ENCODE results near the gene MCM5. TPM values are rescaled to one million over a fixed set of nuclear protein-coding genes. Genes with fewer than 3 reads are reported as not detected.
"Not testable (repeated sequence)": the region's sequence is repeated elsewhere in the genome, so short reads cannot be mapped to it uniquely, and the experiment has no call there.

The MCM5 gene
- total RNA-seq, 3 donors from 2014 or later (not counting 1 experiment from before 2014, with no cell fraction given) = 59.3 to 73.8 (median 61.5) TPM

GRCh38 chr22:35394011-35394312 lies 6.0 kb upstream of the MCM5 start:
- Mint-ChIP-seq H3K27ac (peak overlapping the region; percentile 75 to 78), H3K4me1 (peaks cover 3 to 10% of the 10 kb centered on the region in 2 donors), H3K4me3 (no peak overlapping the region), H3K27me3 (ENCODE audit: low read depth in 2 of 2) (no peaks in the 10 kb centered on the region), H3K9me3 (no peaks in the 10 kb centered on the region), H3K36me3 (no peaks in the 10 kb centered on the region)
- peak; percentile 39 to 75 (median 49) for ATAC-seq
- TF ChIP-seq CTCF (IDR thresholded peaks at IDR 0.05) = no peak
- Histone ChIP-seq H3K9me3 (ENCODE audit: control insufficient read depth, insufficient read depth, low read length) (no peaks in the 10 kb centered on the region), H3K4me3 (ENCODE audit: low read length) (no peak overlapping the region), H3K4me1 (ENCODE audit: control insufficient read depth, insufficient read depth, low read length) (peaks cover 9% of the 10 kb centered on the region), H3K27me3 (ENCODE audit: control insufficient read depth, insufficient read depth, low read length) (no peaks in the 10 kb centered on the region), H3K27ac (ENCODE audit: low read length) (peak overlapping the region; percentile 30), H3K36me3 (ENCODE audit: control insufficient read depth, insufficient read depth, low read length) (no peaks in the 10 kb centered on the region)
- 53% methylated on average over 4 of the region's 4 CpGs for WGBS (ENCODE audit: insufficient coverage)
- DNase-seq = no peak
- intact Hi-C loops (cut with micrococcal nuclease) = no loop called here

- Histone ChIP-seq H3K9me3 (ENCODE audit: control insufficient read depth, insufficient read depth, low read length) (no peaks in the 10 kb centered on the region), H3K4me1 (ENCODE audit: control insufficient read depth, insufficient read depth, low read length) (peaks cover 16% of the 10 kb centered on the region), H3K36me3 (ENCODE audit: control insufficient read depth, insufficient read depth, low read length) (no peaks in the 10 kb centered on the region), H3K4me3 (ENCODE audit: low read length) (no peak overlapping the region), H3K27me3 (ENCODE audit: control insufficient read depth, insufficient read depth, low read length) (no peaks in the 10 kb centered on the region), H3K27ac (ENCODE audit: low read length) (no peak overlapping the region)
- intact Hi-C loops (cut with micrococcal nuclease) = no loop called here
- peak overlapping the region; percentile 75 to 78 for H3K27ac Mint-ChIP-seq
- 93% methylated on average over 4 of the region's 5 CpGs for WGBS (ENCODE audit: insufficient coverage)
- TF ChIP-seq CTCF (IDR thresholded peaks at IDR 0.05) = no peak
- ATAC-seq = no peak
- H3K4me3 Mint-ChIP-seq = no peak overlapping the region
- H3K9me3 Mint-ChIP-seq = no peaks in the 10 kb centered on the region
- H3K27me3 Mint-ChIP-seq (ENCODE audit: low read depth in 2 of 2) = no peaks in the 10 kb centered on the region
- no peaks in the 10 kb centered on the region for H3K36me3 Mint-ChIP-seq
- DNase-seq = no peak
- H3K4me1 Mint-ChIP-seq = peaks cover 10 to 17% of the 10 kb centered on the region in 2 donors
Observed at GRCh38 chr22:35394810-35395563, 5.0 kb upstream of the MCM5 start.

GRCh38 chr22:35396622-35397021 lies 3.3 kb upstream of the MCM5 start:
- H3K9me3 ChIP-seq (ENCODE audit: control insufficient read depth, insufficient read depth, low read length); H3K36me3 Mint-ChIP-seq; H3K27ac Mint-ChIP-seq; DNase-seq; H3K9me3 Mint-ChIP-seq; intact Hi-C loops (cut with micrococcal nuclease); H3K27me3 ChIP-seq (ENCODE audit: control insufficient read depth, insufficient read depth, low read length); H3K4me3 ChIP-seq (ENCODE audit: low read length); H3K27me3 Mint-ChIP-seq (ENCODE audit: low read depth in 2 of 2); H3K36me3 ChIP-seq (ENCODE audit: control insufficient read depth, insufficient read depth, low read length); H3K4me3 Mint-ChIP-seq; ATAC-seq: not testable (repeated sequence)
- Histone ChIP-seq H3K27ac (ENCODE audit: low read length) (peak overlapping the region; percentile 34), H3K4me1 (ENCODE audit: control insufficient read depth, insufficient read depth, low read length) (peaks cover 27% of the 10 kb centered on the region)
- H3K4me1 Mint-ChIP-seq = peaks cover 22 to 28% of the 10 kb centered on the region in 2 donors
- WGBS (ENCODE audit: insufficient coverage) = 77% methylated on average over 6 of the region's 6 CpGs

- H3K27me3 Mint-ChIP-seq (ENCODE audit: low read depth in 2 of 2) = no peaks in the 10 kb centered on the region
- no peaks in the 10 kb centered on the region for H3K36me3 ChIP-seq (ENCODE audit: control insufficient read depth, insufficient read depth, low read length)
- no peak for ATAC-seq
- peaks cover 23 to 28% of the 10 kb centered on the region in 2 donors for H3K4me1 Mint-ChIP-seq
- no peaks in the 10 kb centered on the region for H3K9me3 Mint-ChIP-seq
- DNase-seq = no peak
- H3K4me3 Mint-ChIP-seq = peak overlapping the region; percentile 40
- no peak overlapping the region for H3K4me3 ChIP-seq (ENCODE audit: low read length)
- H3K36me3 Mint-ChIP-seq = no peaks in the 10 kb centered on the region
- no peaks in the 10 kb centered on the region for H3K9me3 ChIP-seq (ENCODE audit: control insufficient read depth, insufficient read depth, low read length)
- intact Hi-C loops (cut with micrococcal nuclease) = no loop called here
- 89% methylated on average over 11 of the region's 13 CpGs for WGBS (ENCODE audit: insufficient coverage)
- no peak for TF ChIP-seq CTCF (IDR thresholded peaks at IDR 0.05)
- no peaks in the 10 kb centered on the region for H3K27me3 ChIP-seq (ENCODE audit: control insufficient read depth, insufficient read depth, low read length)
- H3K4me1 ChIP-seq (ENCODE audit: control insufficient read depth, insufficient read depth, low read length) = peaks cover 27% of the 10 kb centered on the region
- H3K27ac Mint-ChIP-seq = no peak overlapping the region
- peak overlapping the region; percentile 11 for H3K27ac ChIP-seq (ENCODE audit: low read length)
Observed at GRCh38 chr22:35397095-35397904, 2.6 kb upstream of the MCM5 start.
